Astrocyte (in vitro differentiated cells and primary cell): ENCODE results near the gene ADGRL1.

Experiments
- CTCF ChIP-seq: IDR thresholded peaks from 2 replicates; pipeline ENCODE4 v1.5.1; 2011; ENCODE audit warnings: low read depth, mild to moderate bottlenecking, inconsistent platforms, low read length, moderate library complexity; ENCODE audit not compliant: insufficient read depth
- EZH2 ChIP-seq: IDR thresholded peaks from 2 replicates; pipeline ENCODE4 v1.6.1; 2012; ENCODE audit warnings: mild to moderate bottlenecking, low read length, inconsistent platforms; ENCODE audit not compliant: insufficient read depth

- TF ChIP-seq EZH2 (no peak), CTCF (no peak)
These were observed 39.8 kb downstream of the ADGRL1 start for GRCh38 chr19:14165990-14166830.
